HG03354 (cell line): Measurements from ENCODE around the gene TNFSF15.

Experiments used
- ATAC-seq: cut with Tn5 transposase; IDR thresholded peaks from one replicate; pipeline ENCODE4 v1.9.1; 2021; ENCODE audit warnings: mild to moderate bottlenecking; ENCODE audit not compliant: unreplicated experiment, poor library complexity, severe bottlenecking

The TNFSF15 gene

GRCh38 chr9:114826431-114826830, 20.6 kb upstream of the TNFSF15 start:
- ATAC-seq, result no peak

DNA sequence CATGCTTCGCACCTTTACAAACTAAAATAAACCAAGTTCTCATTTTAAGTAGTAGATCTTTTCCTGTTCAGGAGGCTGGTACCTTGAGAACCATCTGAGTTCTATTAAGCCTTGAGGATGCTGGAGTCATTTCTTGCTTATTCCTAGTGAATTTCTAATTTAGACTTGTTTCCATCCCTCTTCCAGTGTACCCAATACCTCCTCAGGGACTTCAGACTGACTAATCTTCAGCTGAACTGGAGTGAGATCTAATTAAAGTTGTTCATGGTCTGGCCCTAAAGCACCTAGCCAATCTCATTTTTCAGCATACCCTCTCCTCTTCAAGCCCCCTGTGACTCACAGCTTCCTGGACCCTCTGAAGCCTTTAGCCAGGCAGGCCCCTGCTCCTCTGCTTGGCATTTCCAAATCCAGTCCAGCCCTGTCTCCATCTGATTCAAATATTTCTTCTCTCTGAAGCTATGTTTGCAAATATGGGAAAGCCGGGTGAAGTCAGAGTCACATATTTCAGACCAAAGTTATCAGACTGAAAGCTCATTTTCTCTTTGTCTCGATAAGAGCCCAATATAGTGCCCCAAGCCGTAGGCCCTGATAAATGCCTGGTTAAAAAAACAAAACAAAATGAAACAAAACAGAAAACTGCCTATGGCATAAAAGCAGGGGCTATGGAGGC, 19.4 kb upstream of the TNFSF15 start:
- no peak for ATAC-seq

GRCh38 chr9:114824110-114824509, 18.3 kb upstream of the TNFSF15 start:
- ATAC-seq, result no peak

DNA sequence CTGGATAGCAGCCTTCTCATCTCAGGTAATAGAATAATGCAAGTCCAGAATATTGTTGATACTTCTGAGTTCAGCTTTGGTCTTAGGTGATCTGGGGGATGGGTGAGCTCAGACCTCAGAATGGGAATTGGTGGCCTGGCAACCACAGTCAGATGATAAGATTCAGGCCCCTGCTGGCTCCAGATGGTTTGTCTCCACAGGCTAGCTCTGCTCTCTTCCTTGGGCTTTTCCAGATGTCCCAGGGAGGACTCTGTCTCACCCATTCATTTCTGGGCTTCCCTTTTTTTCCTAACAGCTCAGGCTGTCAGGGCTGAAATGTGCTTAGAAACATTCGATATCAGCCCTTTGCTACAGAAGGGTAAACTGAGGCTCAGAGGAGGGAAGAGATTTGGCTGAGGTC, 17.6 kb upstream of the TNFSF15 start:
- no peak for ATAC-seq

GRCh38 chr9:114822708-114823107, 16.9 kb upstream of the TNFSF15 start:
- no peak for ATAC-seq

DNA sequence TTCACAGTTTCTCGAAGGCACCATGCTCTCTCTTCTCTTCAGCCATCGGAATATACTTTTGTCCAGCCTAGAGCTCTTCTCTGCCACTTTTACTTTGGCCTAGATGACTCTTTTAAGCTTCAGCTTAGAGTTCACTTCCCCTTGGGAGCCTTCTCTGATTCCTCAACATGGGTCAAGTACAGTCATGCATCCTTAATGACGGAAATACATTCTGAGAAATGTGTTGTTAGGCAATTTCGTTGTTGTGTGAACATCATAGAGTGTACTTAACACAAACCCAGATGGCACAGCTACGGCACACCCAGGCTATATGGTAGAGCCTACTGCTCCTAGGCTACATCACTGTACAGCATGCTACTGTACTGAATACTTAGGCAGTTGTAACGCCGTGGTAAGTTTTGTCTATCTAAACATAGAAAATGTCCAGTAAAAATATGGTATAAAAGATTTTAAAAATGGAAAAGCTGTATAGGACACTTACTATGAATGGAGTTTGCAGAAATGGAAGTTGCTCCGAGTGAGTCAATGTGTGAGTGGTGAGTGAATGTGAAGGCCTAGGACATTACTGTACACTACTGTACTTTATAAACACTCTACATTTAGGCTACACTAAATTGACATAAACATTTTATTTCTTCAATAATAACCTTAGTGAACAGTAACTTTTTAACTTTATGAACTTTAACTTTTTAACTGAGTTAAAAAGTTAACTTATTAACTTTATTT, 15.1 kb upstream of the TNFSF15 start:
- ATAC-seq, result no peak

DNA sequence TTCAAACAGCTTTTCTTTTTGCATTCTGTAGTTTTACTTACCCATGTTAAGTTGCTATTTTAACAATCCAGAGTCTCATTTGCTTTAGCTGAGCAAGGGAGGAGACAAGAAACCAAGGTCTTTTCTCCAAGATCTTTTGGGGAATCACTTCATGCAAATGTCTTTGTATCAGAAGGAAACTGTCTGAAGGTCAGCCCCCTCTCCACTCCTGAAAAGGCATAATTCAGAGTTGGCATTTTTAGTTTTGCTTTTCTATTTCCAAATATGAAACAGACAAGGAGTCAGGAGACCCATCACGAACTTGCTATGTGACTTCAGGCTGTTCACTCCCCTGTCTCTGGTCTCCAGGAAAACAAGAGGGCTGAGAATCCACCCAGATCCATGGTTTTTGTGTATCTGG, 12.3 kb upstream of the TNFSF15 start:
- no peak for ATAC-seq

- ATAC-seq, result no peak
Measured at GRCh38 chr9:114813717-114814418, 8.0 kb upstream of the TNFSF15 start.

- no peak for ATAC-seq
Measured at GRCh38 chr9:114811966-114812636, 6.3 kb upstream of the TNFSF15 start.

DNA sequence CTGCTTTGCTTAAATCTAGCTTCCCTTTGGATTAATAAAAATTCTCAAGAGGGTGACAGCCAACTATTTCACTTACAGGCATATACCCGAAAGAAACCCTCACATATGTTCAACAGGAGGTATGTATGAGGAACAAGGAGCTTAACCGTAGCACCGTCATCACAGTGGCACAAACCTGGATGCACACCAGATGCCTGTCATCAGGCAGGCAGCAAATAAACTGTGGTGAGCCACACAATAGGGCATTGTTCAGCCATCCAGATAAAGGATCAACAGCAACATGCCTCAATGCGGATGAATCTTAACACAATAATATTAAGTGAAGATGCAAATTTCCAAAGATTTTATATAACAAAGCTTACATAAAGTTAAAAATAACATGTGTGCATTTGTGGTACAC, 5.5 kb upstream of the TNFSF15 start:
- no peak for ATAC-seq

DNA sequence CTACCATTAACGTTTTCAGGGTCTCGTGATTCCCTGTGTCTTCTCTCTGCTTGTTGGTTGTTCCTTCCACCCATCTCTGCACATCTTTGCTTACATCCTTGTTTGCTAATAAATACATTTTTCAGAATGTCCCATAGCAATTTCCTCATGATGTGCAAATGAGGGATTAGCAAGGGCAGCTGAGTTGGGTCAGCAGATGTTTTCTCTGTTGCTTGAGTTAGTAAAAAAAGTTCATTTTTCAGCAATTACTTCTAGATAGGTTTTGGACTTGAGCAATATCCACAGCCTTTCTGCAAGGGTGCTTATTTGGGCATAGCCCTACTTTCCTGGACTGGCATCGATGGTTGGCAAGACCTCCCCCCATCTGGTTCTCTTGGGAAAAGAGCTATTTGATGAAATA, 4.8 kb upstream of the TNFSF15 start:
- ATAC-seq, result no peak

GRCh38 chr9:114806526-114806900, 674 bp upstream of the TNFSF15 start:
- peak; percentile 65 for ATAC-seq

DNA sequence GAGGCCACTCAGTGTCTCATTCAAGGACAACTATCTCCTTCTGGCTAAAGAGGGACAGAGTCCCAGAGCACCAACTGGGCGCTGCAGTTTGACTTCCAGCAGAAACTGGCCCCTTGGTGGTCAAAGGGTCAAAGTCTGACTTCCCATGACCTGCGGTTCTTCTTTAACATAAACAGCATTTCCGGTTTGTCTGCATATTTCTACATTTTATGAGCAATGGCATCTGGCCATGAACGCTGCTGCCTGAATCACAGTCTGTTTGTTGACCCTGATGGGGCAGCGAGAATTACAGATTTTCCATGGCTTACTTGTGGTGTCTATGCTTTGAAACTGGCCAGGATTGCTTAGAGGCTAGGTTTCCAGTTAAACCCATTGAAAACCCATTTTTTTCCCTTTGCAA, 1.3 kb downstream of the TNFSF15 start:
- ATAC-seq, result no peak

DNA sequence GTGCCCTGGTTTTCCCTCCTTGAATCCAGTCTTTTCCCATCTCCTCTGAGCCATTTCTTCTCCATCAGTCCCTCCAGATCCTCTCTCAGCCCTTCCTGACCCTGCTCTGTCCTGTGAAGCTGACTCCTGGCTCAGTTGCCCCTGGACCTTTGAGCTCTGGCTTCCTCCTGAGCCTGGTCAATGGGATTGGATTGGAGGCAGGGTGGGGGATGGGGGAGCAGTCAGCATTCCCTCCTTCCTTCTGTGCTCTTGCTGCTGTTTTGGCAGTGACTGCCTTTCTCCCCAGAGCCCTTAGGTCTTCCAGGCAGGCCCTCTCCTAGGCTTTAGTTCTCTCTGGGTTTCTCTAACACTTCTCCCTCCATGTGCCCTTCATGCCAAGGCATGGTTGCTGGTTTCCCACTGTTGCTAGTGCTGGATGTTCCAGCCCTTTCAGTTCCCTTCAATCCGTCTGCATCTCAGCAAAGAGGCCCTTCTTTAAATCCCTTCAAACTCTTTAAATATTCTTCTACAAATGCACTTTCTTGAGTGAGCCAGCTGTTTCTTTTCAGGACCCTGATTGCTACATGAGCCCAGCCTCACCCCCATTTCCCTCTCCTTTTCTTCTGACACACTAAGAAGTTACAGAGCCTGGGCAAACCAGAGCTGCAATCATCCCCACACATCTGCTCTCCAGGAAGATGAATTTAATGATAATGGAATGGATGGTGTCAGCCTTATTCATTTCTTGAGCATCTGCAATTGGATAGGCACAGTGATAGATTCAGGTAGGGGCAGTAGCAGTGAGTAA, 2.2 kb downstream of the TNFSF15 start:
- no peak for ATAC-seq

GRCh38 chr9:114799925-114800324, 5.9 kb downstream of the TNFSF15 start:
- ATAC-seq, result no peak

DNA sequence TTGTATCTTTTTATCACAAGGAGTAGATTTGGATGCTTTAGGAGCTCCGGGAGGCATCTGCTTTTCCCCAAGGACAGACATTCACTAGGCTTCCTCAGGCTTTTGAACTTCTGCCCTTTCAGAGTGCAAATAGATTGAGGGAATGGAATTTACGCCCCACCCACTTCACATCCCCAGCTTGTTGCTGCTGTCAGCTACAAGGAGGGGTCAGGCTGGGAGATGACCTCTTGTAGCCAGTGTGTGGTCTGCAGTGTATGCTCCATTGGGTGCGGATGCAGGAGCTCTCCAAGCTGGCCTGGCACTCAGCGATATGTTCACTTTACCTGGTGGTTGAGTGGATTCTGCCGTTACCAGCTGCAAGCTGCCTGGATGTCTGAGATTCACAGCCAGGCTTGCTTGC, 6.4 kb downstream of the TNFSF15 start:
- ATAC-seq, result no peak

GRCh38 chr9:114798780-114799427, 6.9 kb downstream of the TNFSF15 start:
- no peak for ATAC-seq

DNA sequence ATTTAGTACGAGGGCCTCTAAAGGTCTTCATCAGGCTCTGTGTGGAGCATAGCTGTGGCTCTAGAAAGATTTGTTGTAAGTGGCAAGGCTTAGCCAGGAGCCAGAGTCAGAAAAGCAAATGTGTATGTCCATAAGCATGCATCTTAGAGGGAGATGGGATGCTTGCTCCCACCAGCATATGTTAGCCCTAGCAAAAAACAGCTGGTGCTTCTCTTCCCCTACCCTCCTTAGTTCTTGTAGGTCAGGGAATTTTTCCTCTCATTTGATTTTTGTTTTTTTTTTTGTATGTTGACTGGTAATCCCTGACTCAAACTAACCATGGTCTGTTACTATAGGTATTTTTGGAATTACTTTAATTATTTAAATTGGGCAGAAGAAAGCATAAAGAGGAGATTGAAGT, 7.7 kb downstream of the TNFSF15 start:
- ATAC-seq, result no peak

DNA sequence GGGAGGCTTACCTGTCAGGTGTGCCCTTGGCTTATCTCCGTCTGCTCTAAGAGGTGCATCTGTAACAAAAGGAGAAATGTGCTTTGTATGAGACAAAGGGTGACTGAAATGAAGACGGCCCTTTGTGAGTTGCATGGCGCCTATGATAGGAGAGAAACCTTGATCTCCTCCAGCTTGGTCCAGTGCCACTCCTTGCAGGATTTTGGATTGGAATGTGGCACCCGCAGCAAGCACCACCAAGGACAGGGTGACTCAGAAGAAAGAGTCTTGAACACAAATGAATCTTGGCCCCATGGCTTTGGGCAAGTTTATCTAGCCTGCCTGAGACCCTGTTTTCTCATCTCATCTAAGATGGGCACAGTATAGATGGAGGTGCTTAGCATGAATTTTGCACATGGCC, 13.4 kb downstream of the TNFSF15 start:
- ATAC-seq, result no peak
